ENCODE data around the gene FMNL1. TPM values are rescaled to one million over a fixed set of nuclear protein-coding genes. Genes with fewer than 3 reads are reported as not detected.

The FMNL1 gene
- total and polyA plus RNA-seq, 4 donors: 1.5 to 7.4 (median 4.8) TPM

DNA sequence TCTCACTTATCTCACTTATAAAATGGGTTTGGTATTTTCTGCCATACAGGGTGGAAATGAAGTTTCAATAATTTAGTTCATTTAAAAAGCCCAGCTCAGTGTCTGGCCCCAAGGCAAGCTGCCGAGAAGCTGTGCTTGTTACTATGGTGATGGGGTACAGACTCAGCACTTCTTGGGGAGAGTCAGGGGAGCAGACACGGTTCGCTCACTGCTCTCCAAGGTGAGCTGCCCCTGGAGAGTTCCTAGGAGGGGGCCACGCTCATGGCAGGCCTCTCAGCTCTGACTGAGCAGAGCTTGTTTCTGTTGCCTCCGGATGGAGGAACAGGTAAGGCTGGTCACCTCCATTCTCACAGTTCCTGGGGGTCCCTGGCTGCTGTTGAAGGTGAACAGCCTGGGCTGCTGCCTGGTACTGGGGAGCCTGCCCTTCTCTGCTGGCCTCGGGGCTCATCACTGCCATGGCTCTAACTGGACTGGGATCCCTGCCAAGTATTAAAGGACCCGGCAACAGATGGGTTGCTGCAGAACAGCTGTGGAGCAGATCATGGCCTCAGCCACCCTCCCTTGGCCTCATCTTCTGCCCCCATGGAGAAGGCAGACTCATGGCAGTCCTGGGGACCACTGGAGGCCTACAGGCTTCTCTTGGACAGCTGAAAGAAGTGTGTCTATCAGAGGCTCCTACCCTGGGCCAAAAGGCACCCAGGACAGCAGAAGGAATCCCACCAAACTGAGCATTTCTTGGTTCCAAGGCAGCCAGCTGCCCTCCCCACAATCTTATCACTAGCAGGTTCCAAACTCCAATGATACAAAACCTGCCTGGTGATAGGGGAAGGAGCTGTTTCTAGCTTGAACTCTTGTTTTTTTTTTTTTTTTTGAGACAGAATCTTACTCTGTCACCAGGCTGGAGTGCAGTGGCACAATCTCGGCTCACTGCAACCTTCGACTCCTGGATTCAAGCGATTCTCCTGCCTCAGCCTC, 66.1 kb downstream of the FMNL1 start:
- H3K27ac ChIP-seq (ENCODE audit: low read depth in 1 of 2, low read length in 2 of 2): no peak overlapping the region
- peaks cover 4 to 29% (median 11%) of the 10 kb centered on the region in 4 donors for H3K36me3 ChIP-seq (ENCODE audit: control insufficient read depth in 4 of 4, insufficient read depth in 3 of 4, low read depth in 1 of 4, low read length in 3 of 4)

More for the DNA sequence above, 66.1 kb downstream of the FMNL1 start:
- H3K4me1 ChIP-seq (ENCODE audit: control insufficient read depth in 4 of 4, insufficient read depth in 4 of 4, low read length in 3 of 4): peaks cover 8 to 60% (median 53%) of the 10 kb centered on the region in 4 donors
- H3K9me3 ChIP-seq (ENCODE audit: control insufficient read depth in 4 of 4, low read length in 3 of 4): no peaks in the 10 kb centered on the region
- DNase-seq (ENCODE audit: low spot score): no peak
- H3K27me3 ChIP-seq (ENCODE audit: control insufficient read depth in 4 of 4, insufficient read depth in 4 of 4, low read length in 3 of 4): no peaks in the 10 kb centered on the region
- WGBS: 75% methylated on average over 10 of the region's 10 CpGs
- H3K9ac ChIP-seq (ENCODE audit: low read depth in 1 of 2, low read length in 2 of 2): no peak overlapping the region
- TF ChIP-seq SP1 (IDR thresholded peaks at IDR 0.05) (no peak), FOXA1 (IDR thresholded peaks at IDR 0.05) (no peak), CTCF (IDR thresholded peaks at IDR 0.05; ENCODE audit: low read depth, low read length, missing input control) (no peak), JUND (IDR thresholded peaks at IDR 0.05) (no peak), RAD21 (IDR thresholded peaks at IDR 0.05) (no peak), EGR1 (IDR thresholded peaks at IDR 0.05; ENCODE audit: low read depth in 2 of 2) (no peak), NR2F2 (IDR thresholded peaks at IDR 0.05) (no peak), YY1 (IDR thresholded peaks at IDR 0.05) (no peak), TAF1 (conservative IDR thresholded peaks at IDR 0.05) (no peak), GABPA (IDR thresholded peaks at IDR 0.05 in 1 of 2, conservative IDR thresholded peaks at IDR 0.05 in 1 of 2) (no peak), FOXA2 (IDR thresholded peaks at IDR 0.05) (no peak), HNF4A (conservative IDR thresholded peaks at IDR 0.05) (no peak), RXRA (IDR thresholded peaks at IDR 0.05) (no peak), MAX (IDR thresholded peaks at IDR 0.05) (no peak), HNF4G (IDR thresholded peaks at IDR 0.05) (no peak), REST (IDR thresholded peaks at IDR 0.05) (no peak)
- TF ChIP-seq, protein P1, sequence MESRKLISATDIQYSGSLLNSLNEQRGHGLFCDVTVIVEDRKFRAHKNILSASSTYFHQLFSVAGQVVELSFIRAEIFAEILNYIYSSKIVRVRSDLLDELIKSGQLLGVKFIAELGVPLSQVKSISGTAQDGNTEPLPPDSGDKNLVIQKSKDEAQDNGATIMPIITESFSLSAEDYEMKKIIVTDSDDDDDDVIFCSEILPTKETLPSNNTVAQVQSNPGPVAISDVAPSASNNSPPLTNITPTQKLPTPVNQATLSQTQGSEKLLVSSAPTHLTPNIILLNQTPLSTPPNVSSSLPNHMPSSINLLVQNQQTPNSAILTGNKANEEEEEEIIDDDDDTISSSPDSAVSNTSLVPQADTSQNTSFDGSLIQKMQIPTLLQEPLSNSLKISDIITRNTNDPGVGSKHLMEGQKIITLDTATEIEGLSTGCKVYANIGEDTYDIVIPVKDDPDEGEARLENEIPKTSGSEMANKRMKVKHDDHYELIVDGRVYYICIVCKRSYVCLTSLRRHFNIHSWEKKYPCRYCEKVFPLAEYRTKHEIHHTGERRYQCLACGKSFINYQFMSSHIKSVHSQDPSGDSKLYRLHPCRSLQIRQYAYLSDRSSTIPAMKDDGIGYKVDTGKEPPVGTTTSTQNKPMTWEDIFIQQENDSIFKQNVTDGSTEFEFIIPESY (IDR thresholded peaks at IDR 0.05): no peak
- TF ChIP-seq, protein P2, sequence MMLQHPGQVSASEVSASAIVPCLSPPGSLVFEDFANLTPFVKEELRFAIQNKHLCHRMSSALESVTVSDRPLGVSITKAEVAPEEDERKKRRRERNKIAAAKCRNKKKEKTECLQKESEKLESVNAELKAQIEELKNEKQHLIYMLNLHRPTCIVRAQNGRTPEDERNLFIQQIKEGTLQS (IDR thresholded peaks at IDR 0.05): no peak
- H3K4me3 ChIP-seq (ENCODE audit: low read depth in 1 of 3, low read length in 3 of 3): no peak overlapping the region

Data from liver (tissue), 9 donors.